Ishikawa (cell line): ENCODE results near the gene GPATCH4.

Source experiments
- CEBPB ChIP-seq: IDR thresholded peaks from 2 replicates; pipeline ENCODE4 v1.6.1; 2012
- CREB1 ChIP-seq: IDR thresholded peaks from 2 replicates; pipeline ENCODE4 v1.6.1; 2012; ENCODE audit warnings: low read depth
- EGR1 ChIP-seq: IDR thresholded peaks from 2 replicates; pipeline ENCODE4 v1.6.1; 2012
- MAX ChIP-seq: IDR thresholded peaks from 2 replicates; pipeline ENCODE4 v1.6.1; 2012
- RAD21 ChIP-seq: IDR thresholded peaks from 2 replicates; pipeline ENCODE4 v1.6.1; 2012; ENCODE audit warnings: low read depth
- REST ChIP-seq: IDR thresholded peaks from 2 replicates; pipeline ENCODE4 v1.6.1; 2012; ENCODE audit warnings: low read depth, mild to moderate bottlenecking
- TAF1 ChIP-seq: IDR thresholded peaks from 2 replicates; pipeline ENCODE4 v1.6.1; 2012; ENCODE audit warnings: low read depth, mild to moderate bottlenecking

- no peak for TF ChIP-seq EGR1
- no peak for TF ChIP-seq MAX
- no peak for TF ChIP-seq RAD21
- TF ChIP-seq TAF1, result no peak
- TF ChIP-seq CEBPB, result no peak
- TF ChIP-seq CREB1, result no peak
- TF ChIP-seq REST, result no peak
Observed at GRCh38 chr1:156596426-156596825, 4.9 kb downstream of the GPATCH4 start.
